Body of pancreas (tissue), 4 donors: Measurements from ENCODE around the gene OR7E24. TPM values are rescaled to one million over a fixed set of nuclear protein-coding genes. Genes with fewer than 3 reads are reported as not detected.

Experiments used
- ATAC-seq: fragments of 150-250 bp; one replicate; pipeline ENCODE4 v1.9.1; 2016
- DNase-seq, 4 donors: peaks; one replicate each; pipeline ENCODE4 v3.0.0-alpha.2; 2019
- H3K27ac ChIP-seq, 4 donors: fragments of 200-600 bp; sonication (generic); 1 replicate in 3 of 4; 2 replicates in 1 of 4; pipeline versions ENCODE4 v1.5.1 to v1.6.1; 2016 to 2019; ENCODE audit warnings: mild to moderate bottlenecking in 1 of 4, mixed read lengths in 1 of 4, moderate library complexity in 1 of 4
- H3K27me3 ChIP-seq, 2 donors: fragments of 200-600 bp; sonication (generic); one replicate each; pipeline ENCODE4 v1.6.0; 2016; ENCODE audit warnings: mild to moderate bottlenecking in 1 of 2
- H3K36me3 ChIP-seq, 2 donors: fragments of 200-600 bp; sonication (generic); replicated peaks in 1 of 2; 2 replicates each; pipeline ENCODE4 v1.5.1; 2016; ENCODE audit warnings: low read depth in 2 of 2; ENCODE audit not compliant: insufficient read depth in 1 of 2
- H3K4me1 ChIP-seq: fragments of 200-600 bp; sonication (generic); one replicate; pipeline ENCODE4 v1.6.0; 2016
- H3K4me3 ChIP-seq, 2 donors: fragments of 200-600 bp; sonication (generic); 1 replicate in 1 of 2; 2 replicates in 1 of 2; pipeline ENCODE4 v1.5.1; 2016 to 2019
- H3K9me3 ChIP-seq, 3 donors: fragments of 200-600 bp; sonication (generic); 1 replicate in 2 of 3; 2 replicates in 1 of 3; pipeline ENCODE4 v1.5.1; 2016
- CTCF ChIP-seq, 7 experiments: fragments of 450-650 bp in 4 of 7; fragments of 200-600 bp in 3 of 7; sonication (generic) in 3 of 7; IDR thresholded peaks; one replicate each; pipeline ENCODE4 v1.5.1; 2016 to 2019; ENCODE audit warnings: antibody characterized with exemption in 7 of 7
- POLR2A ChIP-seq, 3 donors: fragments of 450-650 bp; IDR thresholded peaks; one replicate each; pipeline ENCODE4 v1.6.1; 2016; ENCODE audit warnings: antibody characterized with exemption in 3 of 3, mild to moderate bottlenecking in 2 of 3
- WGBS, 2 donors: methylation state at CpG; one replicate each; pipeline ENCODE4 v1.1.5; 2017; 5-methylcytosine and 5-hydroxymethylcytosine counted together
- intact Hi-C: fragments of 100-400 bp; cut with DNase I; formaldehyde crosslinking; loops from one replicate; pipeline ENCODE4 v1.15.1; 2023
- total RNA-seq, 2 donors: library from RNA; depleted of rRNA; stranded (reverse); fragments of >200 nt; gene quantifications; one replicate each; pipeline ENCODE4 v1.1.0, GENCODE V29; 2016

Gene OR7E24
- total RNA-seq, 2 donors from 2014 or later: not detected

- peaks cover 0 to 7% of the 10 kb centered on the region in 2 donors for H3K36me3 ChIP-seq
- H3K4me3 ChIP-seq: no peak overlapping the region
- H3K4me1 ChIP-seq: no peaks in the 10 kb centered on the region
- TF ChIP-seq CTCF (IDR thresholded peaks at IDR 0.05) (no peak), POLR2A (IDR thresholded peaks at IDR 0.05) (no peak)
- H3K27me3 ChIP-seq: no peaks in the 10 kb centered on the region
- intact Hi-C loops: no loop called here
- peaks cover 0 to 30% (median 3%) of the 10 kb centered on the region in 3 donors for H3K9me3 ChIP-seq
- ATAC-seq (no peak), DNase-seq (no peak)
- WGBS, 2 donors: 86 to 91% methylated on average over 2 of the region's 2 CpGs
- no peak overlapping the region for H3K27ac ChIP-seq
Measured at GRCh38 chr19:9289231-9289884, 38.6 kb downstream of the OR7E24 start.

- no peak overlapping the region for H3K4me3 ChIP-seq
- peaks cover 21 to 24% of the 10 kb centered on the region in 2 donors for H3K36me3 ChIP-seq
- TF ChIP-seq CTCF (IDR thresholded peaks at IDR 0.05) (no peak), POLR2A (IDR thresholded peaks at IDR 0.05) (no peak)
- WGBS, 2 donors: 95 to 97% methylated on average over 4 of the region's 4 CpGs
- H3K9me3 ChIP-seq: peaks cover 0 to 64% (median 8%) of the 10 kb centered on the region in 3 donors
- no peaks in the 10 kb centered on the region for H3K27me3 ChIP-seq
- ATAC-seq: no peak
- H3K27ac ChIP-seq: no peak overlapping the region
- intact Hi-C loops: no loop called here
- no peaks in the 10 kb centered on the region for H3K4me1 ChIP-seq
- no peak for DNase-seq
Measured at GRCh38 chr19:9295411-9295849, 44.7 kb downstream of the OR7E24 start.

GRCh38 chr19:9296336-9296735 is 45.6 kb downstream of the OR7E24 start:
- WGBS, 2 donors: 82 to 96% methylated on average over 2 of the region's 2 CpGs
- Histone ChIP-seq H3K27me3 (no peaks in the 10 kb centered on the region), H3K9me3 (peaks cover 0 to 71% (median 8%) of the 10 kb centered on the region in 3 donors), H3K27ac (no peak overlapping the region), H3K36me3 (peaks cover 24 to 31% of the 10 kb centered on the region in 2 donors), H3K4me3 (no peak overlapping the region), H3K4me1 (no peaks in the 10 kb centered on the region)
- intact Hi-C loops: no loop called here
- TF ChIP-seq POLR2A (IDR thresholded peaks at IDR 0.05) (no peak), CTCF (IDR thresholded peaks at IDR 0.05) (no peak)
- ATAC-seq (no peak), DNase-seq (no peak)

Other genes with a start within 250 kb of the OR7E24 start
- gene MUC16, start 240.5 kb upstream of the OR7E24 start, total RNA-seq: under 1 TPM; 0.52 to 0.66 TPM
- gene OR1M1, start 163.9 kb upstream of the OR7E24 start, total RNA-seq: not detected
- gene OR7G2, start 143.5 kb upstream of the OR7E24 start, total RNA-seq: not detected
- gene OR7G1, start 135.2 kb upstream of the OR7E24 start, total RNA-seq: not detected
- gene OR7G3, start 124.0 kb upstream of the OR7E24 start, total RNA-seq: not detected
- 10 to 100 TPM; 21.0 to 30.3 TPM for gene ZNF317, start 110.5 kb upstream of the OR7E24 start, total RNA-seq
- gene OR7D2, start 72.0 kb upstream of the OR7E24 start, total RNA-seq: not detected
- gene OR7D4, start 31.3 kb upstream of the OR7E24 start, total RNA-seq: not detected
- gene ZNF699, start 58.9 kb downstream of the OR7E24 start, total RNA-seq: 10 to 100 TPM in 1 of 2 donors, 1 to 10 TPM in 1; 3.4 to 13.5 TPM
- gene ZNF559, start 73.2 kb downstream of the OR7E24 start, total RNA-seq: 1 to 10 TPM; 6.5 to 6.6 TPM
- gene ZNF177, start 112.1 kb downstream of the OR7E24 start, total RNA-seq: under 1 TPM; 0.66 to 0.78 TPM
- 10 to 100 TPM; 12.2 to 13.7 TPM for gene ZNF266, start 184.6 kb downstream of the OR7E24 start, total RNA-seq
- gene ZNF560, start 247.7 kb downstream of the OR7E24 start, total RNA-seq: not detected